HG02970 (cell line): ENCODE data around the gene NTHL1.

Experiments
- ATAC-seq: cut with Tn5 transposase; IDR thresholded peaks from one replicate; pipeline ENCODE4 v1.9.1; 2021; ENCODE audit warnings: mild to moderate bottlenecking, moderate library complexity, moderate number of reproducible peaks; ENCODE audit not compliant: unreplicated experiment, low FRiP score

Gene NTHL1

DNA sequence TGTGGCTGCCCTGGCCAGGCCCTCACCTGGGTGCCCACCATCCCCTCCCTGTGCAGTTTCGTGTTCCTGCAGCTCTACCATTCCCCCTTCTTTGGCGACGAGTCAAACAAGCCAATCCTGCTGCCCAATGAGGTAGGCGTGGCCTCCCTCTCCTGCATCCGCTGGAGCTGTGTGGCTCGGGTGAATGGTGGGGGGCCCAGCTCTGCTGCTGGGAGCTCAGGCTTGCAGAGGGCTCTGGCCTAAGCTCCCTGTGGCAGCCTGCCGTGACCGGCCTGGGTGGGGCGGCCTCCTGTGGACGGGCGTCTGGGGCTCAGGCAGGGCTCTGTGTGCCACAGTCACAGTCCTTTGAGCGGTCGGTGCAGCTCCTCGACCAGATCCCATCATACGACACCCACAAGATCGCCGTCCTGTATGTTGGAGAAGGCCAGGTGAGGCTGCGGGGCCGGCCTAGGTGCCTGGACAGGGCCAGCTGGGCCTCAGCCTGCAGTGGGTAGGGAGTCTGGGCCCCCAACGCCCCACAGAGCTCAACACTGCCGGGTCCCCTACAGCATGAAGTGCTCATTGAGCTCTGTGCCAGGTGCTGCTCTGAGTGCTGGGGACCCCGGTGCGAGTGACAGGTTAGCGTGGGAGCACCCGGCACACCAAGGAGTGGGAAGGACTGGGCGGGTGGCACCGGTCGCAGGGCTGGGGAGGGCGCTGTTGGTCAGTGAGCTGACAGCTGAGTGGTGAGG is 37.4 kb upstream of the NTHL1 start:
- no peak for ATAC-seq

DNA sequence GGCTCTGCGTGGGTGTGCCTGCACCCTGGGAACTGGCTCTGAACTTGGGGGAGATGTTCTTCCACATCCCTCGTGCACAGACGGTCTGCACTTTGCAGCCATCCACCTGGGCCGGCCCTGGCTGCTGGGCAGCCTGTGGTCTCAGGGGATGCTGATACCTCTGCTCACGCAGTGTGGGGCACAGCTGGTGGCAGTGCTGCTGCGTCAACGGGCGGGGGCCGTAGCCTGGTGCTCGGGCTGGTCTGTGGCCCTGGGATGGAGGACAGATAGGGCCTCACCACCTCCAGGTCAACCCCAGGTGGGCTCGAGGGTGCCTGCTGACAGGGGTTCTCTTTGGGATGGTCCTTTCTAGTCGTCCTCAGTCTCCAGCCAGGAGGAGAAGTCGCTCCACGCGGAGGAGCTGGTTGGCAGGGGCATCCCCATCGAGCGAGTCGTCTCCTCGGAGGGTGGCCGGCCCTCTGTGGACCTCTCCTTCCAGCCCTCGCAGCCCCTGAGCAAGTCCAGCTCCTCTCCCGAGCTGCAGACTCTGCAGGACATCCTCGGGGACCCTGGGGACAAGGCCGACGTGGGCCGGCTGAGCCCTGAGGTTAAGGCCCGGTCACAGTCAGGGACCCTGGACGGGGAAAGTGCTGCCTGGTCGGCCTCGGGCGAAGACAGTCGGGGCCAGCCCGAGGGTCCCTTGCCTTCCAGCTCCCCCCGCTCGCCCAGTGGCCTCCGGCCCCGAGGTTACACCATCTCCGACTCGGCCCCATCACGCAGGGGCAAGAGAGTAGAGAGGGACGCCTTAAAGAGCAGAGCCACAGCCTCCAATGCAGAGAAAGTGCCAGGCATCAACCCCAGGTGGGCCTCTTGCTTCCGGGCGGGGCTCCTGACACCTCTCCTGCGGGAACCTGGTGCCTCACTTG is 36.5 kb upstream of the NTHL1 start:
- ATAC-seq = no peak

GRCh38 chr16:2083409-2083808 is 35.8 kb upstream of the NTHL1 start:
- ATAC-seq = no peak

DNA sequence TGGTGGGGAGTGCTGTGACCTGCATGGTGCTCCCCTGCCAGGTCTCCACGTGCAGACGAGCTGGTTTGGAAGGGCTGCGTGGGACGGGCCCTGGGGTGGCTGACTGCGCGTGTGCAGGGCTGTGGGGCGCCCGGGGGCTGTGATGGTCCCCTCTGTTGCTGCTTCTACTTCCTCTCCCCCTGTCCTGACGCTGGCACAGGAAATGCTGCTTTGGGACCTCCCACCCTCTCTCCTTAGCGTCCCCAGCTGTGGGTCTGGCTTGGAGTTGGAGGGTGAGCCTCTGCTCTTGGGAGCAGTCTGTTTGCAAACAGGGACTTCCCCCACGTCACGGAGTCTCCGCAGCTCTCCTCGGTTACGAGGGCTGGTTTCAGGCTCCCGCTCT is 35.3 kb upstream of the NTHL1 start:
- ATAC-seq = no peak

DNA sequence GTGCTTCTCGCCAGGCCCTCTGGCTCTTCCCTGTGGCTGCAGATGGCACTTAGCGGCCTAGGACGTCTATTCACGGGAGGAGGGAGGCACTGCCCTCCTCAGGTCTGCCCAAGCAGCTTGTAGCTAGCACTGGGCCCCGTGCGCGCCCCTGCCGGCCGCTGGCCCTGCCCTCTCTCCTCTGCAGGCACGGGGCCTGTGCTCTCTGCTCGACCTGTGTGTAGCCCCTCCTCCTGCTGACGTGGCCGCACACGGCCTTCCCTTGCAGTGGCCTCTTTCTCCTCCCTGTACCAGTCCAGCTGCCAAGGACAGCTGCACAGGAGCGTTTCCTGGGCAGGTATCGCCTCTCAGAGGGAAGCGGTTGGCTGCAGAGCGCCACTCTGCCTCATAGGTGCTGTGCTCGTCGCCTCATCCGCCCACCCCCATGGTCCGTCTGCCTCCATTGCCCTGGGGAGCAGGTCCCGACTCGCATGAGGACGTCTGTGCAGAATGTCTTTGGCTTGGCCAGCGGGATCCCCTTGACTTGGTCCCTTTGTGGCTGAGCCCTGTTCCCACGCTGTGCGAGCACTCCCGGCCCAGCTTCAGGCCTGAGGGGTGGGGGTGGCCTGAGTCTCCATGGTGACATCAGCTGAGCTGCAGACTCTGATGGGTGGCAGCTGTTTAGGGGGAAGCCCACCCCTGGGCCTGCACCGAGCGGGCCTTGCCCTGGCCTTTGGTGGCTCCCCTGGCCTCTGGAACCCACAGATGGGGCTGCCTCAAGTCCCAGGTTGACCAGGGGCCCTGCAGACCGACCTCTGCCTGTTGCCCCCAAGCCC is 34.7 kb upstream of the NTHL1 start:
- no peak for ATAC-seq

GRCh38 chr16:2081201-2082084 is 33.8 kb upstream of the NTHL1 start:
- ATAC-seq = no peak

DNA sequence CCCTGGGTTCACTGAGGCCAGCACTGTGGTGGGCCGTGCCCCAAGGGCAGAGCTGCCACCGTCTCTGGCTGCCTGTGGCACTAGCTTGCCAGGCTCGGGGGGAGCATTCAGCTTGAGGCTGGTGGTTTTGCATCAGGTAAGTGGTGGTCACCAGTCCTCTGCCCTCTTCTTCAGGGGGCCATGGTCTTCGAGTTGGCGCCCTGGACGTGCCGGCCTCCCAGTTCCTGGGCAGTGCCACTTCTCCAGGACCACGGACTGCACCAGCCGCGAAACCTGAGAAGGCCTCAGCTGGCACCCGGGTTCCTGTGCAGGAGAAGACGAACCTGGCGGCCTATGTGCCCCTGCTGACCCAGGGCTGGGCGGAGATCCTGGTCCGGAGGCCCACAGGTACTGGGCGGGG is 32.4 kb upstream of the NTHL1 start:
- no peak for ATAC-seq

DNA sequence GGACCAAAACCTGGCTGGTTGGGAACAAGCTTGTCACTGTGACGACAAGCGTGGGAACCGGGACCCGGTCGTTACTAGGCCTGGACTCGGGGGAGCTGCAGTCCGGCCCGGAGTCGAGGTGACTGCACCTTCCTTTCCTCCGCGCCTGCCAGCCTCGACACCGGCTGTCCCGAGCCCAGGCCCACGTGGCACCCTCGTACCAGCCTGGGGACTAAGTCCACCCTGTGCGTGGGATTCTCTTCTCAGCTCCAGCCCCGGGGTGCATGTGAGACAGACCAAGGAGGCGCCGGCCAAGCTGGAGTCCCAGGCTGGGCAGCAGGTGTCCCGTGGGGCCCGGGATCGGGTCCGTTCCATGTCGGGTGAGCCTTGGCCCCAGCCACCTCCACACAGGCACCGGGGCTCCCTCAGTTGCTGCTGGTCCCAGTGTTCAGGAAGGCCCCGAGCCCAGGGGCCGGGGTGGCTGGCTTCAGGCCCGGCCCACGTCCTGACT is 31.7 kb upstream of the NTHL1 start:
- ATAC-seq = no peak

GRCh38 chr16:2078691-2079090 is 31.1 kb upstream of the NTHL1 start:
- ATAC-seq = no peak

- no peak for ATAC-seq
These were observed 30.5 kb upstream of the NTHL1 start for GRCh38 chr16:2078096-2078495.

DNA sequence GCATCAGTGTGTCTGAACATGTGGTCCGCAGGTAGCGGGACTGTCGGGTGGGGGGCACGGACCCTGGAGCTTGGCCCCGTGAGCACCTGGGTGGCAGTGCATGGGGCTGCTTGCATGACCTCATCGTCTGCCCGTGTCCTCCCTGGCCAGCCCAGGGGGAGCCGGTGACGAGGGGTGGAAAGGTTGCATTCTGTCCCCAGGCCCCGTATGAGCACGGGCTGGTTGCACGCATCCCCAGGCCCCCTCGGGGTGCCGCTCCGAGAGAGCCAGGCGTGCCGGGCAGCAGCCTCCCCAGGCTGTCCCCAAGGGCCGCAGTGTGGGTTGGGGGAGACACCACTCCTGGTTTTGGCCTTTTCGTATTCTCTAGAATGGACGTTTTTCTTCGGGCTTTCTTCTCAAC is 30.1 kb upstream of the NTHL1 start:
- ATAC-seq = no peak

DNA sequence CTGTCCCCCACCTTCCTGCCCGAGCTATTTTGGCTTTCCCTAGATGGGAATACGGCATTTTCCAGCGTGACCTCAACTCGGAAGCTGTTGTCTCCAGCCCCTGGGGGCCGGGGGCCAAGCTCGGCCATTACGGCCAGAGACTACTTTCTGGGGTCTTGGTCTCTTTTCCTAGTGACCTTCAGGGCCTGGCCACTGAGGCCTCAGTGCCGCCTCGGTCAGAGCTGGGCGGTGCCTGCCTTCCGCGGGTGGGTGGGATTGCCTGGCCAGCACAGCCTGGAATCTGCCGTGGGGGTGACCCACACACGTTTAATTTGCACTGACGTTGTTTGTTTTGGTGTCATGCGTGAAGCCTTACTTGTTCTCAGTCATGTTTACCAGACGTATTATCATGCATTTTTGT is 29.4 kb upstream of the NTHL1 start:
- ATAC-seq = no peak

DNA sequence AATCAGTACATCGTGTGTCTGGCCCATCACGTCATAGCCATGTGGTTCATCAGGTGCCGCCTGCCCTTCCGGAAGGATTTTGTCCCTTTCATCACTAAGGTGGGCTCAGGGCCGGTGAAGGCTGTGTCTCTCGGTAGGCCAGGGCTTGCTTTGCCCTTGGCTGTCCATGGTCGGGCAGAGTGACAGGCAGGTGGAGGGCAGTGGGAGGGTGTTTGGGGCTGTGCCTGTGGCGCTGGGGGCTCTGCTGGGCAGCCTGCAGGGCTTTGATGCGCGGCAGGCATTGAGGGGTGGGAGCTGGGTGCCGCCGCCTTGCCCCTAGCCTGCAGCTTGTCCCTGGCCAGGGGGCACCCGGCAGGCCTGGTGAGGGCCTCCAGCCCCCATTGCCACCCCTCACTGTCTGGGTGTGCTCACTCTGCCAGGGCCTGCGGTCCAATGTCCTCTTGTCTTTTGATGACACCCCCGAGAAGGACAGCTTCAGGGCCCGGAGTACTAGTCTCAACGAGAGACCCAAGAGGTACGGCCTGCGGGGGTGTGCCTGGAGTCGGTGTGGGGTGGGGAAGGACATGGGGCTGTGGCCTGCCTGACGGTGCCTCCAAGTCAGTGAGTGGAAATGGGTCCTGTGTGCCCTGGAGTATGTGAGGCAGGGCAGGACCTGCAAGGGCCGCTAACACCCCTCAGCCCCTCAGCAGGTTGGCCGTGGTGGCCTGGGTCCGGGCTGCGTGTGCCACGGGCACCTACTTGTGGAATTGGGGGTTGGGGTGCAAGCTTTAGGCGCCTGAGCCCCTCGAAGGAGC is 28.6 kb upstream of the NTHL1 start:
- no peak for ATAC-seq

DNA sequence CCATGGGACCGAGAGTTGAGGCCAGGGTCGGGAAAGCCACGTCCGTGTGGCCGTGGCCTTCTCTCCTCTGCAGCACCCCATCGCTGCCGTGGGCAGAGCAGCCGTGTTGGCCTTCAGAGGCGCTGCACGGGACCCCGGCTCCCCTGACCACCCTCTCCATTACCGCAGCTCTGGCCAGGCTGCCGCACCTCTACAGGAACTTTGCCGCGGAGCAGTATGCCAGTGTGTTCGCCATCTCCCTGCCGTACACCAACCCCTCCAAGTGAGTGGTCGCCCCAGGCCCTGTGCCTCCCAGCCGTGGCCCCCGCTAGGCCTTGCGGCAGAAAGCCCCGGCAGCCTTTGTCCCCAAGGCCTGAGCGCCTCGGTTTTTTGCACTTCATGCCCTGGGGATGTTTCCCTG is 28.0 kb upstream of the NTHL1 start:
- ATAC-seq = no peak

DNA sequence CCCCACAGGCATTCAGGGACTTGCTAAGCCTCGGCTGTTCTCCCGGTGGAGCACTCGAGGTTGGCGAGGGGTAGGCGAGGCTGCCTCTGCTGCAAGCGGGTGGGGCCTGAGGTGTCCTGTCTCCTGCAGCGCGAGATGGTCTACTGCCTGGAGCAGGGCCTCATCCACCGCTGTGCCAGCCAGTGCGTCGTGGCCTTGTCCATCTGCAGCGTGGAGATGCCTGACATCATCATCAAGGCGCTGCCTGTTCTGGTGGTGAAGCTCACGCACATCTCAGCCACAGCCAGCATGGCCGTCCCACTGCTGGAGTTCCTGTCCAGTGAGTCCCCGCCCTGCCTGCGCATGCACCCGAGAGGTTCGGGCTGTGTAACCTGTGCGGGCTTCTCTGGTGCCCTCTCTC is 26.4 kb upstream of the NTHL1 start:
- no peak for ATAC-seq

DNA sequence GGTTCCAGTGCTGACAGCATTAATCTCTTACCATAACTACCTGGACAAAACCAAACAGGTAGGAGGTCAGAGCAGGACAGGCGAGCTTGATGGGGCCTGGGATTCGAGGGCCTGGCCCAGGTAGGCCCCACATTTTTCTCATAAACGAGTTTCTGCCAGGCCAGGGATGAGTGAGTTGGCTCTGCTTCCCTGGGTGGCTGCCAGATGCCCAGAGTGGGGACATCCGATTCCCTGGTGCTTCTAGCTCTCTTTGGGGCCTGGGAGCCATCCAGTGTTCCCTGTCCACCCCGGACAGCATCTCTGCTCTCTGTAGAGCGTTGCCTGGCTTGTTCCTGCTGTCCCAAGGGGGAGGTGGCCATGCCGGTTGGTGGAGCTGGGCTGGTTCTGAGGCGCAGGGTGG is 25.3 kb upstream of the NTHL1 start:
- ATAC-seq = no peak

- ATAC-seq = no peak
These were observed 24.0 kb upstream of the NTHL1 start for GRCh38 chr16:2071454-2072202.
